Effector memory CD8-positive, alpha-beta T cell (primary cell): Measurements from ENCODE around the gene MLF2.
"Not testable (repeated sequence)": the region's sequence is repeated elsewhere in the genome, so short reads cannot be mapped to it uniquely, and the experiment has no call there.

ENCODE experiments used
- ATAC-seq: fragments of 150-1000 bp; cut with Tn5 transposase; replicated peaks from 2 replicates; pipeline ENCODE4 v1.10.0; 2021; ENCODE audit warnings: mild to moderate bottlenecking, moderate library complexity
- DNase-seq, 3 experiments: peaks; one replicate each; pipeline ENCODE4 v3.0.0; 2021
- H3K27ac Mint-ChIP-seq, 2 donors: one replicate each; pipeline ENCODE4 v1.8.0; 2022; ENCODE audit warnings: mild to moderate bottlenecking in 2 of 2, mixed read lengths in 2 of 2, moderate library complexity in 2 of 2
- H3K27me3 Mint-ChIP-seq, 2 donors: one replicate each; pipeline ENCODE4 v1.8.0; 2022; ENCODE audit warnings: mixed read lengths in 2 of 2
- H3K36me3 Mint-ChIP-seq: one replicate; pipeline ENCODE4 v1.8.0; 2022; ENCODE audit warnings: mild to moderate bottlenecking, moderate library complexity, mixed read lengths; ENCODE audit not compliant: insufficient read depth
- H3K4me1 Mint-ChIP-seq, 2 donors: one replicate each; pipeline ENCODE4 v1.8.0; 2022; ENCODE audit warnings: low read depth in 2 of 2, mixed read lengths in 2 of 2
- H3K4me3 Mint-ChIP-seq, 2 donors: one replicate each; pipeline ENCODE4 v1.8.0; 2022; ENCODE audit warnings: mild to moderate bottlenecking in 2 of 2, mixed read lengths in 2 of 2, moderate library complexity in 2 of 2
- H3K9me3 Mint-ChIP-seq, 2 donors: one replicate each; pipeline ENCODE4 v1.8.0; 2022; ENCODE audit warnings: mixed read lengths in 2 of 2

Gene MLF2

GRCh38 chr12:6725350-6725749, 27.6 kb downstream of the MLF2 start:
- Mint-ChIP-seq H3K27ac (no peak overlapping the region), H3K9me3 (no peaks in the 10 kb centered on the region), H3K27me3 (no peaks in the 10 kb centered on the region), H3K36me3 (peaks cover 39% of the 10 kb centered on the region), H3K4me1 (peaks cover 9 to 27% of the 10 kb centered on the region in 2 donors), H3K4me3 (peak overlapping the region; percentile 28 to 84)
- DNase-seq (no peak), ATAC-seq (no peak)

- DNase-seq: no peak
- peaks cover 30% of the 10 kb centered on the region for H3K36me3 Mint-ChIP-seq
These were observed 28.5 kb downstream of the MLF2 start for GRCh38 chr12:6724409-6724797.

GRCh38 chr12:6723607-6724408, 29.1 kb downstream of the MLF2 start, which contains the start of gene COPS7A:
Gene COPS7A (plus strand): TSS chr12:6724046. CDS start chr12:6724657, 611 bp downstream.
- H3K27me3 Mint-ChIP-seq: no peaks in the 10 kb centered on the region
- ATAC-seq: peak; percentile 87
- H3K36me3 Mint-ChIP-seq: peaks cover 24% of the 10 kb centered on the region
- peak within 1 kb of the TSS; percentile 70 to 84 for H3K4me3 Mint-ChIP-seq
- no peaks in the 10 kb centered on the region for H3K9me3 Mint-ChIP-seq
- DNase-seq: peak; percentile 91 to 93 (median 93)
- peaks cover 9 to 27% of the 10 kb centered on the region in 2 donors for H3K4me1 Mint-ChIP-seq
- peak within 1 kb of the TSS; percentile 61 to 91 for H3K27ac Mint-ChIP-seq

More at GRCh38 chr12:6724409-6724797, 28.5 kb downstream of the MLF2 start:
- Mint-ChIP-seq H3K9me3 (no peaks in the 10 kb centered on the region), H3K4me1 (peaks cover 9 to 27% of the 10 kb centered on the region in 2 donors), H3K27me3 (no peaks in the 10 kb centered on the region), H3K27ac (peak overlapping the region; percentile 61 to 91), H3K4me3 (peak overlapping the region; percentile 70 to 84)
- ATAC-seq: peak; percentile 4

- H3K4me1 Mint-ChIP-seq: peaks cover 9 to 27% of the 10 kb centered on the region in 2 donors
- ATAC-seq (no peak), DNase-seq (no peak)
- H3K4me3 Mint-ChIP-seq: no peak overlapping the region
- H3K27ac Mint-ChIP-seq: no peak overlapping the region
- no peaks in the 10 kb centered on the region for H3K9me3 Mint-ChIP-seq
- H3K27me3 Mint-ChIP-seq: no peaks in the 10 kb centered on the region
- peaks cover 18% of the 10 kb centered on the region for H3K36me3 Mint-ChIP-seq
These were observed 30.1 kb downstream of the MLF2 start for GRCh38 chr12:6722863-6723262.

GRCh38 chr12:6716874-6717437, 36.0 kb downstream of the MLF2 start:
- ATAC-seq: no peak

GRCh38 chr12:6716031-6716873, 36.7 kb downstream of the MLF2 start:
- not testable (repeated sequence) for H3K9me3 Mint-ChIP-seq, H3K4me3 Mint-ChIP-seq, DNase-seq, H3K36me3 Mint-ChIP-seq, H3K27ac Mint-ChIP-seq, ATAC-seq, H3K4me1 Mint-ChIP-seq
- peaks cover 6 to 11% of the 10 kb centered on the region in 2 donors for H3K27me3 Mint-ChIP-seq

More at GRCh38 chr12:6716874-6717437, 36.0 kb downstream of the MLF2 start:
- Mint-ChIP-seq H3K27ac (no peak overlapping the region), H3K27me3 (peaks cover 6 to 11% of the 10 kb centered on the region in 2 donors), H3K36me3 (peaks cover 5% of the 10 kb centered on the region), H3K4me1 (no peaks in the 10 kb centered on the region), H3K9me3 (no peaks in the 10 kb centered on the region), H3K4me3 (no peak overlapping the region)
- DNase-seq: no peak

- peak; percentile 35 for ATAC-seq
- Mint-ChIP-seq H3K9me3 (no peaks in the 10 kb centered on the region), H3K36me3 (peaks cover 5% of the 10 kb centered on the region), H3K4me3 (peak overlapping the region; percentile 84 to 90), H3K4me1 (peaks cover 4 to 7% of the 10 kb centered on the region in 2 donors), H3K27ac (peak overlapping the region; percentile 89 to 90), H3K27me3 (peaks cover 15 to 29% of the 10 kb centered on the region in 2 donors)
- peak in 1 of 3 experiments; percentile 23 for DNase-seq
These were observed 44.0 kb downstream of the MLF2 start for GRCh38 chr12:6708960-6709394.

GRCh38 chr12:6708351-6708750, 44.6 kb downstream of the MLF2 start:
- H3K36me3 Mint-ChIP-seq, H3K4me3 Mint-ChIP-seq, H3K9me3 Mint-ChIP-seq, ATAC-seq, DNase-seq, H3K27ac Mint-ChIP-seq, H3K4me1 Mint-ChIP-seq: not testable (repeated sequence)
- peaks cover 21 to 36% of the 10 kb centered on the region in 2 donors for H3K27me3 Mint-ChIP-seq

GRCh38 chr12:6703631-6704030, 49.3 kb downstream of the MLF2 start:
- Mint-ChIP-seq H3K4me3 (no peak overlapping the region), H3K27me3 (peaks cover 60 to 67% of the 10 kb centered on the region in 2 donors), H3K9me3 (no peaks in the 10 kb centered on the region), H3K27ac (no peak overlapping the region), H3K4me1 (peaks cover 12 to 18% of the 10 kb centered on the region in 2 donors), H3K36me3 (peaks cover 3% of the 10 kb centered on the region)
- ATAC-seq: no peak
- DNase-seq: no peak

- peak overlapping the region in 1 of 2 donors; percentile 11 for H3K27ac Mint-ChIP-seq
- peaks cover 67 to 85% of the 10 kb centered on the region in 2 donors for H3K27me3 Mint-ChIP-seq
- H3K4me3 Mint-ChIP-seq: peak overlapping the region; percentile 51 to 80
These were observed 51.7 kb downstream of the MLF2 start for GRCh38 chr12:6701078-6701768.

GRCh38 chr12:6700646-6701051, 52.3 kb downstream of the MLF2 start, which contains the start of gene PIANP:
Gene PIANP (minus strand): TSS chr12:6700815. CDS start chr12:6698061, 2,754 bp downstream.
- Mint-ChIP-seq H3K4me3 (peak within 1 kb of the TSS; percentile 66 to 80), H3K9me3 (no peaks in the 10 kb centered on the region), H3K27me3 (peaks cover 67 to 83% of the 10 kb centered on the region in 2 donors), H3K27ac (peak within 1 kb of the TSS in 1 of 2 donors; percentile 11), H3K4me1 (peaks cover 12 to 22% of the 10 kb centered on the region in 2 donors), H3K36me3 (peaks cover 3% of the 10 kb centered on the region)
- DNase-seq (peak; percentile 43 to 48 (median 46)), ATAC-seq (peak; percentile 80)

More at GRCh38 chr12:6701078-6701768, 51.7 kb downstream of the MLF2 start:
- DNase-seq (no peak), ATAC-seq (no peak)
- no peaks in the 10 kb centered on the region for H3K9me3 Mint-ChIP-seq
- H3K36me3 Mint-ChIP-seq: peaks cover 6% of the 10 kb centered on the region
- H3K4me1 Mint-ChIP-seq: peaks cover 12 to 22% of the 10 kb centered on the region in 2 donors

GRCh38 chr12:6699989-6700645, 52.8 kb downstream of the MLF2 start:
- ATAC-seq: peak; percentile 48
- Mint-ChIP-seq H3K4me3 (peak overlapping the region; percentile 63 to 66), H3K27me3 (peaks cover 63 to 78% of the 10 kb centered on the region in 2 donors)

More at GRCh38 chr12:6699989-6700645, 52.8 kb downstream of the MLF2 start:
- DNase-seq: no peak
- no peaks in the 10 kb centered on the region for H3K9me3 Mint-ChIP-seq
- H3K27ac Mint-ChIP-seq: no peak overlapping the region
- H3K4me1 Mint-ChIP-seq: peaks cover 12 to 22% of the 10 kb centered on the region in 2 donors
- H3K36me3 Mint-ChIP-seq: peaks cover 3% of the 10 kb centered on the region
